ENCODE measurements around the gene ZNF318. TPM values are rescaled to one million over a fixed set of nuclear protein-coding genes. Genes with fewer than 3 reads are reported as not detected.

Gene ZNF318
- total RNA-seq, 1 experiment from 2014 or later = 24.3 TPM

GRCh38 chr6:43407296-43407695 is 37.8 kb upstream of the ZNF318 start:
- Mint-ChIP-seq H3K27ac (no peak overlapping the region), H3K9me3 (no peaks in the 10 kb centered on the region), H3K4me1 (no peaks in the 10 kb centered on the region), H3K36me3 (no peaks in the 10 kb centered on the region), H3K27me3 (ENCODE audit: low read depth) (peaks cover 11% of the 10 kb centered on the region), H3K4me3 (no peak overlapping the region)
- ChIA-PET CTCF (no interaction called here), POLR2A (no interaction called here)
- DNase-seq (ENCODE audit: low spot score) (no peak), ATAC-seq (no peak)
- TF ChIP-seq E2F5 (CRISPR knock-in tag; IDR thresholded peaks at IDR 0.05) (no peak), JUN (CRISPR knock-in tag; IDR thresholded peaks at IDR 0.05) (no peak), ATF6 (CRISPR knock-in tag; IDR thresholded peaks at IDR 0.05) (no peak), SOX15 (CRISPR knock-in tag; IDR thresholded peaks at IDR 0.05) (no peak), USF1 (CRISPR knock-in tag; IDR thresholded peaks at IDR 0.05) (no peak), E2F1 (CRISPR knock-in tag; IDR thresholded peaks at IDR 0.05) (no peak), GRHL2 (CRISPR knock-in tag; IDR thresholded peaks at IDR 0.05; ENCODE audit: insufficient replicate concordance, severe bottlenecking) (no peak), MXD4 (CRISPR knock-in tag; IDR thresholded peaks at IDR 0.05; ENCODE audit: borderline replicate concordance) (no peak), ZNF416 (CRISPR knock-in tag; IDR thresholded peaks at IDR 0.05) (no peak), ZNF219 (CRISPR knock-in tag; IDR thresholded peaks at IDR 0.05; ENCODE audit: borderline replicate concordance) (no peak), NR2C2 (CRISPR knock-in tag; IDR thresholded peaks at IDR 0.05) (no peak), CDX4 (CRISPR knock-in tag; IDR thresholded peaks at IDR 0.05; ENCODE audit: borderline replicate concordance) (no peak), NFYB (CRISPR knock-in tag; conservative IDR thresholded peaks at IDR 0.05; ENCODE audit: low read depth) (no peak)

- CTCF ChIA-PET = no interaction called here
- POLR2A ChIA-PET = no interaction called here
- no peak for TF ChIP-seq FOXK1 (CRISPR knock-in tag; IDR thresholded peaks at IDR 0.05)
- no peak for TF ChIP-seq ZNF317 (CRISPR knock-in tag; IDR thresholded peaks at IDR 0.05; ENCODE audit: borderline replicate concordance, low read depth)
- TF ChIP-seq E2F5 (CRISPR knock-in tag; IDR thresholded peaks at IDR 0.05) = no peak
- no peak for TF ChIP-seq OVOL2 (CRISPR knock-in tag; IDR thresholded peaks at IDR 0.05; ENCODE audit: borderline replicate concordance)
- no peak for TF ChIP-seq STAT6 (CRISPR knock-in tag; conservative IDR thresholded peaks at IDR 0.05; ENCODE audit: low read depth)
- no peak for TF ChIP-seq ZNF532 (CRISPR knock-in tag; IDR thresholded peaks at IDR 0.05; ENCODE audit: borderline replicate concordance)
- no peak for TF ChIP-seq MXD4 (CRISPR knock-in tag; IDR thresholded peaks at IDR 0.05; ENCODE audit: borderline replicate concordance)
- no peak for TF ChIP-seq TEAD1 (CRISPR knock-in tag; IDR thresholded peaks at IDR 0.05)
- no peak for TF ChIP-seq IRF2 (CRISPR knock-in tag; IDR thresholded peaks at IDR 0.05; ENCODE audit: borderline replicate concordance, low read depth)
- no peak for TF ChIP-seq FOXJ3 (CRISPR knock-in tag; IDR thresholded peaks at IDR 0.05; ENCODE audit: borderline replicate concordance)
- no peak for TF ChIP-seq ELF4 (CRISPR knock-in tag; IDR thresholded peaks at IDR 0.05; ENCODE audit: low read depth)
- TF ChIP-seq EMX1 (CRISPR knock-in tag; IDR thresholded peaks at IDR 0.05) = no peak
Measured at GRCh38 chr6:43405354-43405753, 35.9 kb upstream of the ZNF318 start.

More at GRCh38 chr6:43405354-43405753, 35.9 kb upstream of the ZNF318 start:
- no peaks in the 10 kb centered on the region for H3K36me3 Mint-ChIP-seq
- H3K27me3 Mint-ChIP-seq (ENCODE audit: low read depth) = peaks cover 5% of the 10 kb centered on the region
- DNase-seq (ENCODE audit: low spot score) (no peak), ATAC-seq (no peak)
- H3K4me3 Mint-ChIP-seq = no peak overlapping the region
- no peaks in the 10 kb centered on the region for H3K9me3 Mint-ChIP-seq
- H3K4me1 Mint-ChIP-seq = no peaks in the 10 kb centered on the region
- H3K27ac Mint-ChIP-seq = no peak overlapping the region

Data from WTC11 (cell line).